Measurements from ENCODE around the gene TGFBI. TPM values are rescaled to one million over a fixed set of nuclear protein-coding genes. Genes with fewer than 3 reads are reported as not detected.

The TGFBI gene
- total RNA-seq, 2 experiments from 2014 or later: not detected

DNA sequence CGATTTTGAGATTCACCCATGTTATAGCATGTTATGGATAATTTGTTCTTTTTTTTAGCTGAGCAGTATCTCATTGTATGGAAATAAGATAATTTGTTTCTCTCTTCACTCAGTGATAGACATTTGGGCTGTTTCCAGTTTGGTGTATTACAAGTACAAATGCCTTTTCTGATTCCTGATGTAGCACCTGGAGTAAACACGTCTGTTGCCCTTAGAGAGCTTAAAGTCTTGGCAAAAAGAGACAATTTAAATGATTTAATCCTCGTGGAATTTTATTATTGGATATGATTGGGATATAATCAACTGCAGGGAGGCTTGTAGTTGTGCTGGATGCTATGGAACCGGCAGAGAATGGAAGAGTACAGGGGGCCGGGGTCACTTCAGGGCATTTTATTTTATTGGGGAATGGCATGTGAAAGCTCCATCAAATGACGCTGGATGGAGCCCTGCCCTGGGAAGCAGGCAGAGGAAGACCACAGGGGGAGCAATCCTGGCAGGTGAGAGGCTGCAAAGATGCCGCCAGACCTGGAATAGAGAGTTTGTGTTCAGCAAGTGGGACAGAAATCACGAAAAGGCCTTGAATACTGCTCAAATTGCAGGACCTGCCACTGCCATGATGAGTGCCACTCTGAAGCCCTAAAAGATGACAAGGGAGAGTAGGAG is 31.0 kb upstream of the TGFBI start:
- Mint-ChIP-seq H3K27ac (no peak overlapping the region), H3K27me3 (peaks cover 7% of the 10 kb centered on the region), H3K9me3 (no peaks in the 10 kb centered on the region), H3K4me3 (no peak overlapping the region), H3K36me3 (no peaks in the 10 kb centered on the region), H3K4me1 (no peaks in the 10 kb centered on the region)
- no peak for DNase-seq

- no peak for DNase-seq
- no peaks in the 10 kb centered on the region for H3K9me3 Mint-ChIP-seq
- no peak overlapping the region for H3K4me3 Mint-ChIP-seq
- H3K27me3 Mint-ChIP-seq: peaks cover 7% of the 10 kb centered on the region
- H3K27ac Mint-ChIP-seq: no peak overlapping the region
- no peaks in the 10 kb centered on the region for H3K36me3 Mint-ChIP-seq
- no peaks in the 10 kb centered on the region for H3K4me1 Mint-ChIP-seq
Observed at GRCh38 chr5:135998889-135999288, 29.9 kb upstream of the TGFBI start.

- no peaks in the 10 kb centered on the region for H3K9me3 Mint-ChIP-seq
- H3K27me3 Mint-ChIP-seq: peaks cover 7% of the 10 kb centered on the region
- no peak overlapping the region for H3K27ac Mint-ChIP-seq
- H3K4me1 Mint-ChIP-seq: no peaks in the 10 kb centered on the region
- H3K36me3 Mint-ChIP-seq: no peaks in the 10 kb centered on the region
- DNase-seq: no peak
- no peak overlapping the region for H3K4me3 Mint-ChIP-seq
Observed at GRCh38 chr5:135999406-136000139, 29.2 kb upstream of the TGFBI start.

- H3K36me3 Mint-ChIP-seq: no peaks in the 10 kb centered on the region
- no peak for DNase-seq
Observed at GRCh38 chr5:136000147-136000546, 28.6 kb upstream of the TGFBI start.

GRCh38 chr5:136000932-136001331 is 27.9 kb upstream of the TGFBI start:
- H3K9me3 Mint-ChIP-seq: no peaks in the 10 kb centered on the region
- no peaks in the 10 kb centered on the region for H3K36me3 Mint-ChIP-seq
- H3K27ac Mint-ChIP-seq: no peak overlapping the region
- no peak overlapping the region for H3K4me3 Mint-ChIP-seq
- no peaks in the 10 kb centered on the region for H3K4me1 Mint-ChIP-seq
- no peak for DNase-seq
- peaks cover 9% of the 10 kb centered on the region for H3K27me3 Mint-ChIP-seq

More at GRCh38 chr5:136000147-136000546, 28.6 kb upstream of the TGFBI start:
- H3K27me3 Mint-ChIP-seq: peaks cover 7% of the 10 kb centered on the region
- H3K4me3 Mint-ChIP-seq: no peak overlapping the region
- no peaks in the 10 kb centered on the region for H3K9me3 Mint-ChIP-seq
- H3K4me1 Mint-ChIP-seq: no peaks in the 10 kb centered on the region
- H3K27ac Mint-ChIP-seq: no peak overlapping the region

DNA sequence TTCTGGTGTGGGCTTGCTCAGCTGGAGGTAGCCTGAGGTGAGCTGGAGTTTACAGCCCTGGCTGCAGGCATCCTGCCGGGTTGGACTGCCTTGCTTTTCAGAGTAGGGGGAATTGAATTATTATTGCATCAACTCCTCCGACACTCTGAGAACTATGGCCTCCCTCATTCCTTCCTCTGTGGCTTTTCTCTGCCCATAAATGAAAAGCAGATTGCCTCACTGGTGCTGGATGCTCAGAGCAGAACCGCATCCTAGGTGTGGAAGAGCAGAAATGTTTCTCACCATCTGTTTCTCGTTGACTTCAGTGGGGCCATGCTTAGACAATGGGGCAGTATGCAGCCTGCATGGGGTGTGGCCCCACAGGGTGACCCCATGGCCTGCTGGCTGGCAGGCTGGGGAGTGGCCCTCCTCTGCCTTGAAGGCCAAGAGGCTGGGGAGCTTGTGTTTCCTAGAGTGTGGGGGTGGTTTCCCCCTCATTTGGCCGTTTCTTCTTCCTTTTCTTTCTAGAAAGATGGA is 27.3 kb upstream of the TGFBI start:
- no peak overlapping the region for H3K4me3 Mint-ChIP-seq
- no peak for DNase-seq
- no peaks in the 10 kb centered on the region for H3K9me3 Mint-ChIP-seq
- no peaks in the 10 kb centered on the region for H3K36me3 Mint-ChIP-seq
- no peaks in the 10 kb centered on the region for H3K4me1 Mint-ChIP-seq
- H3K27me3 Mint-ChIP-seq: peaks cover 4% of the 10 kb centered on the region
- no peak overlapping the region for H3K27ac Mint-ChIP-seq

- no peak overlapping the region for H3K4me3 Mint-ChIP-seq
- no peaks in the 10 kb centered on the region for H3K36me3 Mint-ChIP-seq
- H3K27ac Mint-ChIP-seq: no peak overlapping the region
- no peaks in the 10 kb centered on the region for H3K4me1 Mint-ChIP-seq
- peaks cover 5% of the 10 kb centered on the region for H3K27me3 Mint-ChIP-seq
- no peak for DNase-seq
- H3K9me3 Mint-ChIP-seq: no peaks in the 10 kb centered on the region
Observed at GRCh38 chr5:136004436-136004835, 24.4 kb upstream of the TGFBI start.

DNA sequence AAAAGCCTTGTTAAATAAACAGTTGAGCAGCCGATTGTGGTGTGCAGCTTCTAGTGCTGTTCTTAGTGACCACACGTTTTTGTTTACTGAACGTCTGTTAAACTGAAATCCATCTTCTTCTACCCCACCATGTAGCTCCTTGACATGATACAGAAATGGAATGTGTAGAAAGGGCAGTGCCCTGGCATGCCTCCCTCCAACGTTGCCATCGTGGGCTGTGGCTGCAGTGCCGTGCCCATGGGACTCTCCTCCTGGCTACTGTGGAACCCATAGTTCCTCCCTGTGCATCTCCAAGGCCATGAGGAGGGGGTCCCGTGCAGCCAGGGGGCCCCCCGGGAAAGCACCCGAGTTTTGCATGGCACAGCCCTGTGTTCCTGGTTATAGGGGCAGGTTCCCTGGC is 23.3 kb upstream of the TGFBI start:
- Mint-ChIP-seq H3K36me3 (no peaks in the 10 kb centered on the region), H3K4me3 (no peak overlapping the region), H3K4me1 (no peaks in the 10 kb centered on the region), H3K27me3 (peaks cover 12% of the 10 kb centered on the region), H3K9me3 (no peaks in the 10 kb centered on the region), H3K27ac (no peak overlapping the region)
- DNase-seq: no peak

GRCh38 chr5:136006164-136006563 is 22.6 kb upstream of the TGFBI start:
- no peaks in the 10 kb centered on the region for H3K9me3 Mint-ChIP-seq
- no peaks in the 10 kb centered on the region for H3K4me1 Mint-ChIP-seq
- no peaks in the 10 kb centered on the region for H3K36me3 Mint-ChIP-seq
- no peak for DNase-seq
- no peak overlapping the region for H3K4me3 Mint-ChIP-seq
- H3K27ac Mint-ChIP-seq: no peak overlapping the region
- H3K27me3 Mint-ChIP-seq: peaks cover 17% of the 10 kb centered on the region

DNA sequence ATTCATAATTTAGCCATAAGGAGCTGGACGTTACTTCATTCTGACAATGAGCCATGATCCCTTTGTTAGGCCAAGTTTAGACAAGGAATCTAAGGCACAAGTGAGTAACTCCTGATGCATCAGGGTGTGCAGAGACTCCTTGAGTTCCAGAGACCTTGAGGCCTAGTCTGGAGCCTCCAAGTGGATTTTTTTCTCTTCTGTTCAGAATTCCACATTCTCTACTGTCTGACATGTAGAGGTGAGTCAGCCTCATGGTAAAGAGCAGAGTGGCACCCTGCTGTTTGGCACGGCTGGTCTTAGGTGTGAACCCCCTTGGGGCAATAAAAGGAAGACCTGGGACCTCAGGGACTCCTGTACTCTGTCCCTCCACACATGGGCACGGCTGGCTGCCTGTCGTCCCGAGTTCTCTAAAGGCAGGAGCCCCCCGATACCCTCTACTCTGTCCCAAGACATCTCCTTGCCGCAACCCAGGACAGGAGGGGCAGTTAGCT is 22.0 kb upstream of the TGFBI start:
- no peaks in the 10 kb centered on the region for H3K36me3 Mint-ChIP-seq
- H3K4me3 Mint-ChIP-seq: no peak overlapping the region
- DNase-seq: no peak
- no peak overlapping the region for H3K27ac Mint-ChIP-seq
- no peaks in the 10 kb centered on the region for H3K4me1 Mint-ChIP-seq
- H3K9me3 Mint-ChIP-seq: no peaks in the 10 kb centered on the region
- peaks cover 22% of the 10 kb centered on the region for H3K27me3 Mint-ChIP-seq

DNA sequence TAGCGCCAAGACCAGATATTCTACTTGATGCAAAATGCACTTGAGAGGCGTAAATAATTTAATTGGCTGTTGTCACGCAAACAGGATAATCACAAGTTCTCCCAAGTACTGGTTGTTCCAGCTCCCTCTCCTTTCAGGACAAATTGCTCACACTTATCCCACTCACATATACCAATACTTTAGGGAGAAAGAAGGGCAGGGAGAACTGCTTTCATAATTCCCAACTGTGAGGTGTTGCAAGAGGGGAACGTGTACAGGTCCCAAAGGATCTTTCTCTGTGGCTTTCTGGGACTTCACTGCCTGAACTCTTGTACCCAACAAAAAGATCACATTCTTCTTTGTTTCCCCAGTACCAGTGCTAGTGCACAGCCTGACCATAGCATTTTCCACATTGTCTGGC is 21.5 kb upstream of the TGFBI start:
- H3K4me1 Mint-ChIP-seq: no peaks in the 10 kb centered on the region
- no peaks in the 10 kb centered on the region for H3K36me3 Mint-ChIP-seq
- peaks cover 27% of the 10 kb centered on the region for H3K27me3 Mint-ChIP-seq
- no peak overlapping the region for H3K27ac Mint-ChIP-seq
- H3K4me3 Mint-ChIP-seq: no peak overlapping the region
- no peaks in the 10 kb centered on the region for H3K9me3 Mint-ChIP-seq
- DNase-seq: no peak

DNA sequence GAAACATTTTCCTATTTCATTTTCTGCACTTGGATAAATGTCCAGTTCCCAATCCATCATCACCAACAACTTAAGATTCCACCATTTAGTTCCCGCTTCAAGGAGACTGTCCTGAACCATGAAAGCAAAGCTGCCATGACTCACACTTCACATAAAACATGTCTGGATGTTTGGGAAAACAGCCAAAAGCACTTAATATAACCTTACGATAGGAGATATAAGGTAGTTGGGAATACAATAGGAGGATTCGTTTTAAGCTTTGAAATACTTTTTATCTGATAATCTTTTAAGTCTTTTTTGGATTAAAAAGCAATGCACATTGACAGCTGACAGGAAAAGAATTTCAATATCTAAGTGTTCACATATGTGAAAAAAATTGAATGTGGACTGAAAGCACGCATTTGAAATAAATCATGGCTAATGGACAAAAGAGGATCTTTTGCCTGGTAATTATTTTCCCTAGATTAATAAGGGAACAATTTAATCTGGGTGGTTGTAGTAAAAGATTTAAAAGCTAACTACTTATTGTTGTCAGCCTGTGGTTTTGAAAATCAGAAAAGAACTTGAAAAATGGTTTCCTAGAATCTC is 17.3 kb upstream of the TGFBI start:
- H3K9me3 Mint-ChIP-seq: no peaks in the 10 kb centered on the region
- no peak for DNase-seq
- peaks cover 50% of the 10 kb centered on the region for H3K27me3 Mint-ChIP-seq
- H3K4me3 Mint-ChIP-seq: no peak overlapping the region
- H3K4me1 Mint-ChIP-seq: no peaks in the 10 kb centered on the region
- no peak overlapping the region for H3K27ac Mint-ChIP-seq
- no peaks in the 10 kb centered on the region for H3K36me3 Mint-ChIP-seq

- H3K4me1 Mint-ChIP-seq: no peaks in the 10 kb centered on the region
- H3K4me3 Mint-ChIP-seq: no peak overlapping the region
- no peaks in the 10 kb centered on the region for H3K9me3 Mint-ChIP-seq
- no peaks in the 10 kb centered on the region for H3K36me3 Mint-ChIP-seq
- no peak overlapping the region for H3K27ac Mint-ChIP-seq
- no peak for DNase-seq
- peaks cover 51% of the 10 kb centered on the region for H3K27me3 Mint-ChIP-seq
Observed at GRCh38 chr5:136012041-136012804, 16.6 kb upstream of the TGFBI start.

DNA sequence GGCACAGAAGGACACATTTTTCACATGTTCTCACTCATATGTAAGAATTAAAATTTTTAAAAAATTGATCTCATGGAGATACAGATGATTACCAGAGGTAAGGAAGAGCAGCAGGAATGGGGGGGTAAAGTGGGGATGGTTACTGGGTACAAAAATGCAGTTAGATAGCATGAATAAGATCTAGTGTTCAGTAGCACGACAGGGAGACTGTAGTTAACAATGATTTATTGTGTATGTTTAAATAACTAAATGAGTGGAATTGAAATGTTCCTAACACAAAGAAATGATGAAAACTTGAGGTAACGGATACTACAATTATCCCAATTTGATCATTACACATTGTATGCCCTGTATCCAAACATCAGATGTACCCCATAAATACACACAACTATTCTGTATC is 15.2 kb upstream of the TGFBI start:
- no peaks in the 10 kb centered on the region for H3K36me3 Mint-ChIP-seq
- DNase-seq: no peak
- H3K4me1 Mint-ChIP-seq: no peaks in the 10 kb centered on the region
- no peak overlapping the region for H3K4me3 Mint-ChIP-seq
- no peaks in the 10 kb centered on the region for H3K9me3 Mint-ChIP-seq
- H3K27ac Mint-ChIP-seq: no peak overlapping the region
- H3K27me3 Mint-ChIP-seq: peaks cover 53% of the 10 kb centered on the region
